ENCODE results near the gene MBOAT7.
"Not testable (repeated sequence)": the region's sequence is repeated elsewhere in the genome, so short reads cannot be mapped to it uniquely, and the experiment has no call there.

MBOAT7 gene

GRCh38 chr19:54189145-54189734, at the start of gene MBOAT7:
MBOAT7 (minus strand) TSS chr19:54189580; CDS start chr19:54188508, 1,072 bp downstream.
- no peak for DNase-seq (ENCODE audit: low spot score)

- DNase-seq (ENCODE audit: low spot score): no peak
Measured at GRCh38 chr19:54233941-54234340, 44.6 kb upstream of the MBOAT7 start.

GRCh38 chr19:54231077-54231931, 41.9 kb upstream of the MBOAT7 start:
- DNase-seq (ENCODE audit: low spot score): peak; percentile 56

- no peak for DNase-seq (ENCODE audit: low spot score)
Measured at GRCh38 chr19:54230031-54230430, 40.7 kb upstream of the MBOAT7 start.

GRCh38 chr19:54229146-54229545, 39.8 kb upstream of the MBOAT7 start:
- DNase-seq (ENCODE audit: low spot score): no peak

GRCh38 chr19:54224619-54225018, 35.2 kb upstream of the MBOAT7 start:
- DNase-seq (ENCODE audit: low spot score): not testable (repeated sequence)

GRCh38 chr19:54223937-54224281, 34.5 kb upstream of the MBOAT7 start:
- DNase-seq (ENCODE audit: low spot score): not testable (repeated sequence)

- DNase-seq (ENCODE audit: low spot score): not testable (repeated sequence)
Measured at GRCh38 chr19:54223277-54223936, 34.0 kb upstream of the MBOAT7 start.

GRCh38 chr19:54222474-54223276, 33.3 kb upstream of the MBOAT7 start, which contains the start of gene LILRB3:
LILRB3 (minus strand) TSS chr19:54223007; CDS start chr19:54222976, 31 bp downstream.
- DNase-seq (ENCODE audit: low spot score): not testable (repeated sequence)

GRCh38 chr19:54221947-54222346, 32.6 kb upstream of the MBOAT7 start:
- DNase-seq (ENCODE audit: low spot score): not testable (repeated sequence)

- not testable (repeated sequence) for DNase-seq (ENCODE audit: low spot score)
Measured at GRCh38 chr19:54219702-54220101, 30.3 kb upstream of the MBOAT7 start.

- no peak for DNase-seq (ENCODE audit: low spot score)
Measured at GRCh38 chr19:54218960-54219661, 29.7 kb upstream of the MBOAT7 start.

GRCh38 chr19:54218259-54218658, 28.9 kb upstream of the MBOAT7 start:
- DNase-seq (ENCODE audit: low spot score): no peak

- DNase-seq (ENCODE audit: low spot score): not testable (repeated sequence)
Measured at GRCh38 chr19:54217517-54218247, 28.3 kb upstream of the MBOAT7 start.

- no peak for DNase-seq (ENCODE audit: low spot score)
Measured at GRCh38 chr19:54216869-54217268, 27.5 kb upstream of the MBOAT7 start.

- not testable (repeated sequence) for DNase-seq (ENCODE audit: low spot score)
Measured at GRCh38 chr19:54214734-54215133, 25.4 kb upstream of the MBOAT7 start.

- not testable (repeated sequence) for DNase-seq (ENCODE audit: low spot score)
Measured at GRCh38 chr19:54214217-54214616, 24.8 kb upstream of the MBOAT7 start.

- DNase-seq (ENCODE audit: low spot score): no peak
Measured at GRCh38 chr19:54211235-54211634, 21.9 kb upstream of the MBOAT7 start.

GRCh38 chr19:54209811-54210494, 20.6 kb upstream of the MBOAT7 start:
- no peak for DNase-seq (ENCODE audit: low spot score)
